NCI-H128 (cell line): Measurements from ENCODE around the gene ENPEP.
"Not testable (repeated sequence)": the region's sequence is repeated elsewhere in the genome, so short reads cannot be mapped to it uniquely, and the experiment has no call there.

Experiments used
- DNase-seq: peaks from one replicate; lab custom pipeline; 2025; ENCODE audit not compliant: unreplicated experiment; lab: John Stamatoyannopoulos, UW

ENPEP gene

GRCh38 chr4:110484767-110485166 lies 8.8 kb downstream of the ENPEP start:
- DNase-seq: no peak

GRCh38 chr4:110485452-110485851 lies 9.5 kb downstream of the ENPEP start:
- DNase-seq: no peak

GRCh38 chr4:110486256-110486655 lies 10.3 kb downstream of the ENPEP start:
- DNase-seq: no peak

GRCh38 chr4:110486850-110487249 lies 10.9 kb downstream of the ENPEP start:
- not testable (repeated sequence) for DNase-seq

GRCh38 chr4:110487873-110488272 lies 11.9 kb downstream of the ENPEP start:
- no peak for DNase-seq

- no peak for DNase-seq
Observed at GRCh38 chr4:110489901-110490508, 14.1 kb downstream of the ENPEP start.

- no peak for DNase-seq
Observed at GRCh38 chr4:110492522-110492921, 16.6 kb downstream of the ENPEP start.

GRCh38 chr4:110493520-110493919 lies 17.6 kb downstream of the ENPEP start:
- no peak for DNase-seq

- no peak for DNase-seq
Observed at GRCh38 chr4:110498420-110498819, 22.5 kb downstream of the ENPEP start.

GRCh38 chr4:110499126-110499525 lies 23.2 kb downstream of the ENPEP start:
- no peak for DNase-seq

- no peak for DNase-seq
Observed at GRCh38 chr4:110501826-110502225, 25.9 kb downstream of the ENPEP start.

GRCh38 chr4:110503270-110504083 lies 27.5 kb downstream of the ENPEP start:
- DNase-seq: no peak

- no peak for DNase-seq
Observed at GRCh38 chr4:110504084-110504435, 28.1 kb downstream of the ENPEP start.

GRCh38 chr4:110505440-110505839 lies 29.5 kb downstream of the ENPEP start:
- no peak for DNase-seq

GRCh38 chr4:110508827-110509710 lies 33.1 kb downstream of the ENPEP start:
- DNase-seq: no peak

- DNase-seq: no peak
Observed at GRCh38 chr4:110510277-110510676, 34.3 kb downstream of the ENPEP start.

GRCh38 chr4:110510955-110511544 lies 35.1 kb downstream of the ENPEP start:
- DNase-seq: peak; percentile 1

GRCh38 chr4:110512901-110513300 lies 36.9 kb downstream of the ENPEP start:
- DNase-seq: no peak

GRCh38 chr4:110514889-110515479 lies 39.0 kb downstream of the ENPEP start:
- DNase-seq: no peak

GRCh38 chr4:110515676-110516075 lies 39.7 kb downstream of the ENPEP start:
- DNase-seq: no peak
